H9 (cell line): ENCODE data around the gene ARHGAP24. TPM values are rescaled to one million over a fixed set of nuclear protein-coding genes. Genes with fewer than 3 reads are reported as not detected.
"Not testable (repeated sequence)": the region's sequence is repeated elsewhere in the genome, so short reads cannot be mapped to it uniquely, and the experiment has no call there.

Experiments
- DNase-seq: peaks from one replicate; pipeline ENCODE4 v3.0.0-alpha.2; 2017
- H2AFZ ChIP-seq: one replicate; pipeline ENCODE4 v1.6.1; 2013; ENCODE audit warnings: mild to moderate bottlenecking, low read length, control low read depth, moderate library complexity
- H2AK5ac ChIP-seq: 2 replicates; pipeline ENCODE4 v1.6.1; 2013; ENCODE audit warnings: low read length, control low read depth, mixed read lengths; ENCODE audit not compliant: insufficient read length
- H2BK120ac ChIP-seq: one replicate; pipeline ENCODE4 v1.6.1; 2013; ENCODE audit warnings: low read depth, mild to moderate bottlenecking, low read length, control low read depth, inconsistent platforms; ENCODE audit not compliant: poor library complexity, severe bottlenecking
- H2BK12ac ChIP-seq: 2 replicates; pipeline ENCODE4 v1.6.1; 2013; ENCODE audit warnings: low read length, control low read depth, mixed read lengths, low read depth; ENCODE audit not compliant: insufficient read length
- H2BK15ac ChIP-seq: 2 replicates; pipeline ENCODE4 v1.6.1; 2013; ENCODE audit warnings: low read depth, low read length, control low read depth
- H2BK20ac ChIP-seq: one replicate; pipeline ENCODE4 v1.6.1; 2013; ENCODE audit warnings: low read depth, mild to moderate bottlenecking, low read length, control low read depth, inconsistent platforms; ENCODE audit not compliant: poor library complexity, severe bottlenecking
- H2BK5ac ChIP-seq: 2 replicates; pipeline ENCODE4 v1.6.1; 2013; ENCODE audit warnings: low read length, control low read depth, mixed read lengths; ENCODE audit not compliant: insufficient read length
- H3K14ac ChIP-seq: 2 replicates; pipeline ENCODE4 v1.6.1; 2013; ENCODE audit warnings: low read length, control low read depth; ENCODE audit not compliant: insufficient read depth
- H3K18ac ChIP-seq: 2 replicates; pipeline ENCODE4 v1.6.1; 2013; ENCODE audit warnings: low read depth, mild to moderate bottlenecking, mixed read lengths, low read length, control low read depth; ENCODE audit not compliant: insufficient read length
- H3K23ac ChIP-seq: 2 replicates; pipeline ENCODE4 v1.6.1; 2013; ENCODE audit warnings: low read length, control low read depth, mixed read lengths, low read depth; ENCODE audit not compliant: insufficient read length
- H3K23me2 ChIP-seq: 2 replicates; pipeline ENCODE4 v1.6.1; 2013; ENCODE audit warnings: low read depth, mild to moderate bottlenecking, mixed read lengths, low read length, control low read depth; ENCODE audit not compliant: insufficient read length, poor library complexity, severe bottlenecking
- H3K27ac ChIP-seq: 2 replicates; pipeline ENCODE4 v1.5.1; 2013; ENCODE audit warnings: low read length, control low read depth, mixed read lengths, low read depth; ENCODE audit not compliant: insufficient read length
- H3K27me3 ChIP-seq: 2 replicates; pipeline ENCODE4 v1.6.1; 2013; ENCODE audit warnings: low read length, control low read depth, inconsistent platforms; ENCODE audit not compliant: insufficient read depth
- H3K4ac ChIP-seq: 2 replicates; pipeline ENCODE4 v1.6.1; 2013; ENCODE audit warnings: low read depth, mild to moderate bottlenecking, control low read depth, inconsistent platforms, low read length, moderate library complexity
- H3K4me1 ChIP-seq: 2 replicates; pipeline ENCODE4 v1.6.1; 2013; ENCODE audit warnings: low read length, control low read depth, inconsistent platforms; ENCODE audit not compliant: insufficient read depth
- H3K4me2 ChIP-seq: 2 replicates; pipeline ENCODE4 v1.6.1; 2013; ENCODE audit warnings: low read length, control low read depth, mixed read lengths; ENCODE audit not compliant: insufficient read length, insufficient read depth
- H3K56ac ChIP-seq: 2 replicates; pipeline ENCODE4 v1.6.1; 2013; ENCODE audit warnings: low read depth, mild to moderate bottlenecking, mixed read lengths, low read length, control low read depth; ENCODE audit not compliant: insufficient read length
- H3K79me1 ChIP-seq: 2 replicates; pipeline ENCODE4 v1.6.1; 2013; ENCODE audit warnings: low read depth, mild to moderate bottlenecking, moderate library complexity, low read length, control low read depth, inconsistent platforms; ENCODE audit not compliant: insufficient read depth, poor library complexity, severe bottlenecking
- H3K79me2 ChIP-seq: 2 replicates; pipeline ENCODE4 v1.6.1; 2013; ENCODE audit warnings: low read length, control low read depth, inconsistent platforms; ENCODE audit not compliant: insufficient read depth
- H3K9ac ChIP-seq: 2 replicates; pipeline ENCODE4 v1.6.1; 2013; ENCODE audit warnings: low read length, control low read depth, mixed read lengths; ENCODE audit not compliant: insufficient read length; ENCODE audit errors: extremely low read depth
- H3K9me3 ChIP-seq: one replicate; pipeline ENCODE4 v1.6.1; 2013; ENCODE audit warnings: low read depth, low read length, inconsistent platforms; ENCODE audit not compliant: control insufficient read depth
- H3T11ph ChIP-seq: one replicate; pipeline ENCODE4 v1.6.1; 2013; ENCODE audit warnings: mild to moderate bottlenecking, low read length, control low read depth, inconsistent platforms
- H4K20me1 ChIP-seq: one replicate; pipeline ENCODE4 v1.6.1; 2013; ENCODE audit not compliant: control insufficient read depth, insufficient read length, insufficient read depth
- H4K5ac ChIP-seq: 2 replicates; pipeline ENCODE4 v1.6.1; 2013; ENCODE audit warnings: low read depth, mild to moderate bottlenecking, mixed read lengths, low read length, control low read depth; ENCODE audit not compliant: insufficient read length
- H4K8ac ChIP-seq: replicated peaks from 2 replicates; pipeline ENCODE4 v1.6.1; 2013; ENCODE audit warnings: low read length, control low read depth, mixed read lengths, low read depth; ENCODE audit not compliant: insufficient read length
- H4K91ac ChIP-seq: 2 replicates; pipeline ENCODE4 v1.6.1; 2013; ENCODE audit warnings: low read depth, mild to moderate bottlenecking, moderate library complexity, mixed read lengths, low read length, control low read depth; ENCODE audit not compliant: insufficient read length
- H3K27ac Mint-ChIP-seq, 3 experiments: 2 replicates in 2 of 3; 3 replicates in 1 of 3; pipeline ENCODE4 v1.8.0; 2020 to 2021; ENCODE audit warnings: mixed read lengths in 3 of 3, mild to moderate bottlenecking in 1 of 3, moderate library complexity in 1 of 3
- H3K27me3 Mint-ChIP-seq: 2 replicates; pipeline ENCODE4 v1.8.0; 2021; ENCODE audit warnings: low read depth, mild to moderate bottlenecking, moderate library complexity, mixed read lengths
- H3K36me3 Mint-ChIP-seq, 3 experiments: 2 replicates in 2 of 3; 3 replicates in 1 of 3; pipeline ENCODE4 v1.8.0; 2020 to 2021; ENCODE audit warnings: low read depth in 3 of 3, mixed read lengths in 3 of 3; ENCODE audit not compliant: insufficient read depth in 1 of 3
- H3K4me1 Mint-ChIP-seq, 2 experiments: 2 replicates each; pipeline ENCODE4 v1.8.0; 2020; ENCODE audit warnings: mixed read lengths in 2 of 2
- H3K4me3 Mint-ChIP-seq, 2 experiments: 2 replicates in 1 of 2; 3 replicates in 1 of 2; pipeline ENCODE4 v1.8.0; 2020 to 2021; ENCODE audit warnings: mild to moderate bottlenecking in 2 of 2, mixed read lengths in 2 of 2, moderate library complexity in 1 of 2
- H3K9me3 Mint-ChIP-seq, 2 experiments: 2 replicates in 1 of 2; 3 replicates in 1 of 2; pipeline ENCODE4 v1.8.0; 2020; ENCODE audit warnings: mild to moderate bottlenecking in 2 of 2, mixed read lengths in 2 of 2, moderate library complexity in 1 of 2
- CTCF ChIP-seq: fragments of 200-600 bp; sonication (generic); conservative IDR thresholded peaks from 3 replicates; pipeline ENCODE4 v1.8.0; 2021; ENCODE audit warnings: antibody characterized with exemption, mild to moderate bottlenecking
- WGBS: extraction: QIAGEN DNeasy Blood & Tissue Kit; methylation state at CpG from one replicate; pipeline ENCODE4 v1.1.7; 2013; ENCODE audit warnings: missing lambda C conversion rate, low lambda C conversion rate, mixed read lengths; ENCODE audit not compliant: insufficient read length; ENCODE audit errors: extremely low coverage; 5-methylcytosine and 5-hydroxymethylcytosine counted together
- total RNA-seq: library from RNA; stranded (reverse); gene quantifications from 2 replicates; pipeline ENCODE4 v1.2.1, GENCODE V29; 2021

ARHGAP24 gene
- total RNA-seq, 1 experiment from 2014 or later, result 0.37 TPM

- peak; percentile 34; the same call in 1 of the 3 replicates for TF ChIP-seq CTCF
- H4K5ac ChIP-seq, result no peak overlapping the region
Measured at GRCh38 chr4:85964298-85964697, 489.3 kb downstream of the ARHGAP24 start.

GRCh38 chr4:85965017-85965416 is 490.1 kb downstream of the ARHGAP24 start:
- H3K9ac ChIP-seq, H3K23ac ChIP-seq, H3K56ac ChIP-seq, H4K20me1 ChIP-seq, H3T11ph ChIP-seq, H2AFZ ChIP-seq, H3K27ac Mint-ChIP-seq, H3K27ac ChIP-seq, H3K9me3 Mint-ChIP-seq, H3K4ac ChIP-seq, H2BK5ac ChIP-seq, H3K18ac ChIP-seq, H2AK5ac ChIP-seq, DNase-seq, H3K27me3 ChIP-seq, H3K27me3 Mint-ChIP-seq, H3K79me2 ChIP-seq, H2BK15ac ChIP-seq, H3K4me1 Mint-ChIP-seq, H2BK20ac ChIP-seq, H3K9me3 ChIP-seq, H3K4me2 ChIP-seq, H3K14ac ChIP-seq, H3K23me2 ChIP-seq, H3K4me3 Mint-ChIP-seq, H3K4me1 ChIP-seq, H4K8ac ChIP-seq, H3K36me3 Mint-ChIP-seq, H2BK120ac ChIP-seq, H4K5ac ChIP-seq, H3K79me1 ChIP-seq, H4K91ac ChIP-seq, H2BK12ac ChIP-seq: not testable (repeated sequence)
- WGBS, result no CpG with 5 or more reads among the region's 4 CpGs

More at GRCh38 chr4:85964298-85964697, 489.3 kb downstream of the ARHGAP24 start:
- Histone ChIP-seq H2AK5ac (no peak overlapping the region), H4K20me1 (no peaks in the 10 kb centered on the region), H3K23me2 (no peaks in the 10 kb centered on the region), H4K8ac (no peak overlapping the region), H3K4me2 (no peak overlapping the region), H3K4me1 (no peaks in the 10 kb centered on the region), H3K4ac (no peak overlapping the region), H3K27me3 (no peaks in the 10 kb centered on the region), H3K23ac (no peak overlapping the region), H3K79me1 (no peaks in the 10 kb centered on the region), H2BK120ac (no peak overlapping the region), H2BK12ac (no peak overlapping the region), H3K79me2 (no peaks in the 10 kb centered on the region), H2AFZ (no peak overlapping the region), H3K27ac (no peak overlapping the region), H3K18ac (no peak overlapping the region), H3T11ph (no peak overlapping the region), H2BK15ac (no peak overlapping the region), H3K9me3 (no peaks in the 10 kb centered on the region), H4K91ac (no peak overlapping the region), H2BK20ac (no peak overlapping the region), H3K14ac (no peak overlapping the region), H3K56ac (no peak overlapping the region), H3K9ac (no peak overlapping the region), H2BK5ac (no peak overlapping the region)
- Mint-ChIP-seq H3K9me3 (peaks cover 0 to 3% of the 10 kb centered on the region in 2 experiments; a peak in 1 of 5 replicates), H3K27me3 (no peaks in the 10 kb centered on the region; the same call in 1 of the 2 replicates), H3K4me3 (no peak overlapping the region), H3K4me1 (no peaks in the 10 kb centered on the region), H3K36me3 (no peaks in the 10 kb centered on the region), H3K27ac (no peak overlapping the region; a peak in 1 of 7 replicates)
- no peak for DNase-seq
